WTC11 (cell line): ENCODE data around the gene COG6.

ENCODE experiments used
- CBFB ChIP-seq: sonication (generic); formaldehyde crosslinking; IDR thresholded peaks from 2 replicates; pipeline ENCODE4 v1.8.1; 2022; ENCODE audit warnings: mild to moderate bottlenecking, low read depth, missing genetic modification reagents
- CTCF ChIP-seq: fragments of 200-600 bp; IDR thresholded peaks from 2 replicates; pipeline ENCODE4 v1.8.0; 2022; ENCODE audit warnings: antibody characterized with exemption
- E2F5 ChIP-seq: sonication (generic); formaldehyde crosslinking; IDR thresholded peaks from 2 replicates; pipeline ENCODE4 v1.8.1; 2022; ENCODE audit warnings: mild to moderate bottlenecking, moderate library complexity, missing genetic modification reagents
- ESRRA ChIP-seq: sonication (generic); formaldehyde crosslinking; IDR thresholded peaks from 2 replicates; pipeline ENCODE4 v1.8.1; 2022; ENCODE audit warnings: mild to moderate bottlenecking, missing genetic modification reagents, borderline replicate concordance
- SMAD3 ChIP-seq: sonication (generic); formaldehyde crosslinking; IDR thresholded peaks from 2 replicates; pipeline ENCODE4 v1.8.0; 2022; ENCODE audit warnings: missing genetic modification reagents, mild to moderate bottlenecking, borderline replicate concordance
- TCF7 ChIP-seq: sonication (generic); formaldehyde crosslinking; IDR thresholded peaks from 2 replicates; pipeline ENCODE4 v1.8.0; 2022; ENCODE audit warnings: mild to moderate bottlenecking, low read depth, missing genetic modification reagents, moderate library complexity
- TP53 ChIP-seq: sonication (generic); formaldehyde crosslinking; IDR thresholded peaks from 2 replicates; pipeline ENCODE4 v1.8.1; 2023; ENCODE audit warnings: mild to moderate bottlenecking, missing genetic modification reagents
- ZBTB43 ChIP-seq: sonication (generic); formaldehyde crosslinking; IDR thresholded peaks from 2 replicates; pipeline ENCODE4 v1.8.1; 2023; ENCODE audit warnings: mild to moderate bottlenecking, missing genetic modification reagents
- ZNF317 ChIP-seq: sonication (generic); formaldehyde crosslinking; IDR thresholded peaks from 2 replicates; pipeline ENCODE4 v1.8.1; 2023; ENCODE audit warnings: low read depth, mild to moderate bottlenecking, moderate library complexity, missing genetic modification reagents, borderline replicate concordance

GRCh38 chr13:39712626-39713025, 57.2 kb downstream of the COG6 start:
- TF ChIP-seq TP53 (CRISPR knock-in tag) (no peak), TCF7 (CRISPR knock-in tag) (no peak), CTCF (no peak), ESRRA (no peak), ZBTB43 (no peak), SMAD3 (CRISPR knock-in tag) (no peak), CBFB (CRISPR knock-in tag) (no peak), E2F5 (CRISPR knock-in tag) (no peak), ZNF317 (CRISPR knock-in tag) (no peak)
